Liver (tissue), 9 donors: ENCODE measurements around the gene P4HTM. TPM values are rescaled to one million over a fixed set of nuclear protein-coding genes. Genes with fewer than 3 reads are reported as not detected.

ENCODE experiments used
- DNase-seq: peaks from one replicate; pipeline ENCODE4 v3.0.0-alpha.2; 2017; ENCODE audit warnings: low spot score
- H3K27ac ChIP-seq, 2 donors: one replicate each; pipeline ENCODE4 v1.7.0; 2013; ENCODE audit warnings: inconsistent platforms in 2 of 2, low read length in 2 of 2, control low read depth in 1 of 2, low read depth in 1 of 2, mild to moderate bottlenecking in 1 of 2
- H3K27me3 ChIP-seq, 4 donors: one replicate each; pipeline versions ENCODE4 v1.6.1 to v1.7.0; 2013; ENCODE audit warnings: low read length in 3 of 4, inconsistent platforms in 1 of 4, mild to moderate bottlenecking in 1 of 4, moderate library complexity in 1 of 4; ENCODE audit not compliant: control insufficient read depth in 4 of 4, insufficient read depth in 4 of 4
- H3K36me3 ChIP-seq, 4 donors: one replicate each; pipeline versions ENCODE4 v1.6.1 to v1.7.0; 2013; ENCODE audit warnings: low read length in 3 of 4, mild to moderate bottlenecking in 3 of 4, low read depth in 1 of 4, moderate library complexity in 1 of 4; ENCODE audit not compliant: control insufficient read depth in 4 of 4, insufficient read depth in 3 of 4
- H3K4me1 ChIP-seq, 4 donors: one replicate each; pipeline versions ENCODE4 v1.6.1 to v1.7.0; 2013; ENCODE audit warnings: low read length in 3 of 4, mild to moderate bottlenecking in 3 of 4, moderate library complexity in 1 of 4; ENCODE audit not compliant: control insufficient read depth in 4 of 4, insufficient read depth in 4 of 4
- H3K4me3 ChIP-seq, 3 donors: one replicate each; pipeline versions ENCODE4 v1.6.1 to v1.7.0; 2013; ENCODE audit warnings: low read length in 3 of 3, control low read depth in 1 of 3, low read depth in 1 of 3, mild to moderate bottlenecking in 1 of 3
- H3K9ac ChIP-seq, 2 donors: one replicate each; pipeline ENCODE4 v1.7.0; 2013; ENCODE audit warnings: low read length in 2 of 2, mild to moderate bottlenecking in 2 of 2, moderate library complexity in 2 of 2, control low read depth in 1 of 2, low read depth in 1 of 2
- H3K9me3 ChIP-seq, 4 donors: one replicate each; pipeline versions ENCODE4 v1.6.1 to v1.7.0; 2013; ENCODE audit warnings: low read length in 3 of 4; ENCODE audit not compliant: control insufficient read depth in 4 of 4
- EGR1 ChIP-seq, 2 donors: IDR thresholded peaks; 2 replicates each; pipeline ENCODE4 v1.6.1; 2016 to 2018; ENCODE audit warnings: antibody characterized with exemption in 2 of 2, low read depth in 2 of 2
- FOXA2 ChIP-seq: IDR thresholded peaks from 2 replicates; pipeline ENCODE4 v1.6.1; 2016; ENCODE audit warnings: antibody characterized with exemption
- GABPA ChIP-seq, 2 donors: IDR thresholded peaks in 1 of 2; conservative IDR thresholded peaks in 1 of 2; 2 replicates each; pipeline ENCODE4 v1.6.1; 2016; ENCODE audit warnings: antibody characterized with exemption in 2 of 2, mild to moderate bottlenecking in 1 of 2, moderate library complexity in 1 of 2
- RAD21 ChIP-seq, 2 donors: IDR thresholded peaks; 2 replicates each; pipeline ENCODE4 v1.6.1; 2016; ENCODE audit warnings: antibody characterized with exemption in 2 of 2, mild to moderate bottlenecking in 2 of 2
- SP1 ChIP-seq: IDR thresholded peaks from 2 replicates; pipeline ENCODE4 v1.6.1; 2018; ENCODE audit warnings: antibody characterized with exemption, mild to moderate bottlenecking
- YY1 ChIP-seq: IDR thresholded peaks from 2 replicates; pipeline ENCODE4 v1.6.1; 2016; ENCODE audit warnings: antibody characterized with exemption, mild to moderate bottlenecking
- WGBS: extraction: QIAGEN DNeasy Blood & Tissue Kit; methylation state at CpG from one replicate; pipeline ENCODE4 v1.1.7; 2013; 5-methylcytosine and 5-hydroxymethylcytosine counted together
- polyA plus RNA-seq, 2 donors: library from polyadenylated mRNA; stranded (reverse) in 1 of 2; unstranded in 1 of 2; fragments of 200-250 nt in 1 of 2; fragments of >200 nt in 1 of 2; fragmentation: Nextera tagmentation in 1 of 2; extraction: Ambion mirVana in 1 of 2; gene quantifications; one replicate each; pipeline versions ENCODE4 v1.2.1 to v1.2.3, GENCODE V29; 2013 to 2015
- total RNA-seq, 2 donors: library from RNA; depleted of rRNA; stranded (reverse); fragments of >200 nt; gene quantifications; one replicate each; pipeline ENCODE4 v1.2.3, GENCODE V29; 2014
- TF ChIP-seq, protein P1 (sequence below): IDR thresholded peaks from 2 replicates; pipeline ENCODE4 v1.6.1; 2016; ENCODE audit warnings: antibody characterized with exemption
- TF ChIP-seq, protein P2 (sequence below): fragments of 150-350 bp; IDR thresholded peaks from 2 replicates; pipeline ENCODE4 v1.5.1; 2017; ENCODE audit warnings: improper control_type of control experiment, low read depth, low read length; ENCODE audit not compliant: missing input control
- donor health status: healthy.
- donor health status: healthy.
- donor health status: healthy.
- donor health status: healthy.
- donor health status: healthy.

Gene P4HTM
- total and polyA plus RNA-seq, 4 donors = 10.0 to 16.2 (median 11.9) TPM

DNA sequence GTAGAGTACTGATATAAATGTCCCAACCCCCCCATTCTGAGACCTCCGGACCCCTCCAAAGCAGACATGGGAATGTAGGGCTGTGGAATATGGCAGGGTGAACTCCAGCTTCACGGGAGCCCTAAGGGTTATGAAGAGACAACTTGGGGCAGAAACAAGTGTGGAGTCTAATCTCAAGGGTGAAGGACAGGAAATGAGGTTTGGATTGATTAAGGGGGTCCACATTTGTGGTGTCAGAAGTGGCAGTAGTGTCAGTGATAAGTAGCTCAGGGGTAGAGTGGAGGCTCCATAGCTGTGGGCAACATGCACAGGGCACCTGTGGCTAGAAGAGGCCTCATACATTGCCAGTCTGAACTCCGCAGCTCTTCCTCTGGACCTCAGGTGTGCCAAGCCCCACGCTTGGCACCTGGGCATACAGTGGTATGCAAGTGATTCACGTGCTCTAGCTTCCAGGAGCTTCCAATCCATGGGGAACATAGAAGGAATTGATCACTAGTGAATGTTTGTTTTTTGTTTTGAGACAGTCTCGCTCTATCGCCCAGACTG, 4.1 kb upstream of the P4HTM start:
- TF ChIP-seq FOXA2 (no peak), SP1 (no peak), RAD21 (IDR thresholded peaks at IDR 0.05) (no peak), GABPA (IDR thresholded peaks at IDR 0.05 in 1 of 2, conservative IDR thresholded peaks at IDR 0.05 in 1 of 2) (no peak)
- TF ChIP-seq, protein P1, sequence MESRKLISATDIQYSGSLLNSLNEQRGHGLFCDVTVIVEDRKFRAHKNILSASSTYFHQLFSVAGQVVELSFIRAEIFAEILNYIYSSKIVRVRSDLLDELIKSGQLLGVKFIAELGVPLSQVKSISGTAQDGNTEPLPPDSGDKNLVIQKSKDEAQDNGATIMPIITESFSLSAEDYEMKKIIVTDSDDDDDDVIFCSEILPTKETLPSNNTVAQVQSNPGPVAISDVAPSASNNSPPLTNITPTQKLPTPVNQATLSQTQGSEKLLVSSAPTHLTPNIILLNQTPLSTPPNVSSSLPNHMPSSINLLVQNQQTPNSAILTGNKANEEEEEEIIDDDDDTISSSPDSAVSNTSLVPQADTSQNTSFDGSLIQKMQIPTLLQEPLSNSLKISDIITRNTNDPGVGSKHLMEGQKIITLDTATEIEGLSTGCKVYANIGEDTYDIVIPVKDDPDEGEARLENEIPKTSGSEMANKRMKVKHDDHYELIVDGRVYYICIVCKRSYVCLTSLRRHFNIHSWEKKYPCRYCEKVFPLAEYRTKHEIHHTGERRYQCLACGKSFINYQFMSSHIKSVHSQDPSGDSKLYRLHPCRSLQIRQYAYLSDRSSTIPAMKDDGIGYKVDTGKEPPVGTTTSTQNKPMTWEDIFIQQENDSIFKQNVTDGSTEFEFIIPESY = no peak
- peaks cover 2 to 42% (median 30%) of the 10 kb centered on the region in 4 donors for H3K36me3 ChIP-seq
- no peak overlapping the region for H3K9ac ChIP-seq
- no peak overlapping the region for H3K27ac ChIP-seq
- H3K4me1 ChIP-seq = peaks cover under 1 to 17% (median 9%) of the 10 kb centered on the region in 4 donors
- H3K9me3 ChIP-seq = no peaks in the 10 kb centered on the region
- no peaks in the 10 kb centered on the region for H3K27me3 ChIP-seq
- H3K4me3 ChIP-seq = no peak overlapping the region
- DNase-seq = no peak
- WGBS = 91% methylated on average over 7 of the region's 7 CpGs

DNA sequence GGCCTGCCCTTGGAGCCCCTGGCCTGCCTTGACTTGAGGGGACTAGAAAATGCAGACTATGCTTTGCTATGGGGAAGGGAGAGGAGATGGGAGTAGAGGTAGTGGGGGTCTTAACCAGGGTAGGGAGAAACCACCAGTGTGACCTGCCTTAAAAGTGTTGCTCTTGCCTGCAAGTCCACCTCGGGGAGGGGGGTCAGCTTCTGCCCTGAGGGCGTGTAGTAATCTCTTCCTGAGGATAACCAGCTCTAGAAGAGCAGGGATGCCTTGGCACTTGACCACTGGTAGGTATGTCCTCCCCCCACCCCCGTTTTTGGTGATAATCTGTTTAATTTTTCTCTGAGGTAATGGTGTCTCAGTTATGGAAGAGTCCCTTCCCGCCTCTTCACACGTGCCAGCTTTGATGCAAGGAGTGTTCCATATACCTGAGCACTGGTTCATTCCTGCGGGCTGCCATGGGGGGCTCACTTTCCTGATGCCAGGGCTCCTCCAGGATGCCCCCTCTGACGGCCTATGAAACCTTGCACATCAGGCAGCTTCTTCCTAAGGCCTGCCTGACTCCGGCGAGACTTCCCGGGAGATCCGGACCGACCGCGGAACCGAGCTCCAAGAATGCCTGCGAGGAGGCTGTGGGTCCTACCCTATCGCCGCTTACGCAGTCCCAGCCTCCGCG, 780 bp upstream of the P4HTM start:
- DNase-seq = no peak
- Histone ChIP-seq H3K9me3 (no peaks in the 10 kb centered on the region), H3K9ac (no peak overlapping the region), H3K4me3 (peak overlapping the region; percentile 62 to 93 (median 87)), H3K27me3 (no peaks in the 10 kb centered on the region), H3K4me1 (peaks cover 3 to 22% (median 15%) of the 10 kb centered on the region in 4 donors), H3K27ac (peak overlapping the region; percentile 70 to 79), H3K36me3 (peaks cover 0 to 16% (median 9%) of the 10 kb centered on the region in 4 donors)
- 16% methylated on average over 21 of the region's 21 CpGs for WGBS
- TF ChIP-seq, protein P2, sequence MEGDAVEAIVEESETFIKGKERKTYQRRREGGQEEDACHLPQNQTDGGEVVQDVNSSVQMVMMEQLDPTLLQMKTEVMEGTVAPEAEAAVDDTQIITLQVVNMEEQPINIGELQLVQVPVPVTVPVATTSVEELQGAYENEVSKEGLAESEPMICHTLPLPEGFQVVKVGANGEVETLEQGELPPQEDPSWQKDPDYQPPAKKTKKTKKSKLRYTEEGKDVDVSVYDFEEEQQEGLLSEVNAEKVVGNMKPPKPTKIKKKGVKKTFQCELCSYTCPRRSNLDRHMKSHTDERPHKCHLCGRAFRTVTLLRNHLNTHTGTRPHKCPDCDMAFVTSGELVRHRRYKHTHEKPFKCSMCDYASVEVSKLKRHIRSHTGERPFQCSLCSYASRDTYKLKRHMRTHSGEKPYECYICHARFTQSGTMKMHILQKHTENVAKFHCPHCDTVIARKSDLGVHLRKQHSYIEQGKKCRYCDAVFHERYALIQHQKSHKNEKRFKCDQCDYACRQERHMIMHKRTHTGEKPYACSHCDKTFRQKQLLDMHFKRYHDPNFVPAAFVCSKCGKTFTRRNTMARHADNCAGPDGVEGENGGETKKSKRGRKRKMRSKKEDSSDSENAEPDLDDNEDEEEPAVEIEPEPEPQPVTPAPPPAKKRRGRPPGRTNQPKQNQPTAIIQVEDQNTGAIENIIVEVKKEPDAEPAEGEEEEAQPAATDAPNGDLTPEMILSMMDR = no peak
- no peak for TF ChIP-seq RAD21 (IDR thresholded peaks at IDR 0.05)
- TF ChIP-seq EGR1 (IDR thresholded peaks at IDR 0.05; ENCODE audit: low read depth in 2 of 2) = no peak
- TF ChIP-seq YY1 = no peak

DNA sequence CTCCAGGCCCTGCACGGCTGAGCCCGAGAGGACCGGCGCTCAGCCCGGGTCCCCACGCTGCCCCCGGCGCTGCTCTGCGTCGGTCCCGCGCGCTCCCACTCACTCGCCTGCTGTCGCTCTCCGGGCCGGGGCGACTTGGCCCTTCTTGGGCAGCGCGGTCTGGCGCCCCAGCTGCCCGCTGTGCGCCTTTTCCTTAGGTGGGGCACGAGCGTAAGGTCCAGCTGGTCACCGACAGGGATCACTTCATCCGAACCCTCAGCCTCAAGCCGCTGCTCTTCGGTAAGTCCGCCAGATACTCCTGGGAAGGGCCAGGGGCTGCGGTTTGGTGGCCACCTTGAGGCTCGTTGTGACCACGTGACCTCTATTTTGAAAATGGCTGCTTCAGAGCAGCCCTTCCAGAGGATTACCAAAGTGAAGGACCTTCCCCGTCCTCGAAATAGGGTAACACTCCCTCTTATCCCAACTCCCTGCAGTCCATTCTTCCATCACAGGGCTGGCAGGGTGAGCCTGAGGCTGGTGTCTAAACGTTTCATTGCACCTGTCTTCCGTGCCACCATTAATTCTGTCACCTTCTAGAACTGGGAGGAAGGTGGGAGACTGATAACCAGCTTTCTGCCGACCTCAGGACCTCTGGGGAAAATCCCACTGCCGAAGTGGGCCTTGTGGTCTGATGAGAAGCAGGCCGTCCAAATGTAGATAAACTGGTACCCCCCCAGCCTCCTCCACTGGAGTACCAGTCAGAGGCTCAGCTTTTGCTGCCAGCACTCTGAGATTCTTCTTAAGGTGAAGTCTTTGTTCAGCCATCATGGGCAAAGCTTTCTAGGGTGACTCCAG, 812 bp downstream of the P4HTM start:
- Histone ChIP-seq H3K9ac (peak overlapping the region in 1 of 2 donors; percentile 58), H3K36me3 (peaks cover 0 to 4% (median under 1%) of the 10 kb centered on the region in 4 donors), H3K9me3 (no peaks in the 10 kb centered on the region), H3K4me3 (peak overlapping the region; percentile 62 to 93 (median 87)), H3K4me1 (peaks cover 3 to 22% (median 15%) of the 10 kb centered on the region in 4 donors), H3K27ac (peak overlapping the region; percentile 70 to 79), H3K27me3 (no peaks in the 10 kb centered on the region)
- 16% methylated on average over 40 of the region's 40 CpGs for WGBS
- peak; percentile 61 for TF ChIP-seq YY1
- TF ChIP-seq EGR1 (IDR thresholded peaks at IDR 0.05; ENCODE audit: low read depth in 2 of 2) = no peak
- DNase-seq = peak; percentile 53
